ENCODE measurements around the gene AVPR2. TPM values are rescaled to one million over a fixed set of nuclear protein-coding genes. Genes with fewer than 3 reads are reported as not detected.

Gene AVPR2
- total and polyA plus RNA-seq, 10 of the 15 experiments (the other 5 are each of a cell fraction or from before 2014, with no cell fraction given): 0.12 to 0.37 TPM; not detected in 8

- 11% methylated on average over 6 of the region's 6 CpGs for WGBS (ENCODE audit: insufficient coverage, insufficient replicate concordance, low lambda C conversion rate, missing lambda C conversion rate)
- Histone ChIP-seq H3K36me3 (ENCODE audit: control insufficient read depth in 2 of 2, insufficient read depth in 2 of 2, low read length in 1 of 2) (no peaks in the 10 kb centered on the region), H3K4me2 (ENCODE audit: control insufficient read depth, insufficient read depth) (no peak overlapping the region), H3K9ac (ENCODE audit: control insufficient read depth, insufficient read depth, low read length) (no peak overlapping the region), H3K4me3 (no peak overlapping the region), H3K27ac (ENCODE audit: control insufficient read depth, insufficient read depth) (no peak overlapping the region), H3K4me1 (ENCODE audit: control insufficient read depth, insufficient read depth, low read length) (no peaks in the 10 kb centered on the region), H3K9me3 (replicated peaks; ENCODE audit: control insufficient read depth, insufficient read depth, low read length) (no peaks in the 10 kb centered on the region; the same call in 2 of the 3 replicates), H3K79me2 (ENCODE audit: control insufficient read depth, insufficient read depth, low read length) (no peaks in the 10 kb centered on the region), H4K20me1 (ENCODE audit: control insufficient read depth, insufficient read depth) (no peaks in the 10 kb centered on the region), H2AFZ (ENCODE audit: control insufficient read depth, low read depth, low read length) (no peak overlapping the region), H3K27me3 (replicated peaks in 1 of 2; ENCODE audit: control insufficient read depth in 2 of 2, insufficient read depth in 2 of 2, low read length in 1 of 2) (peaks cover 2% of the 10 kb centered on the region in 2 experiments; a peak in 2 of 4 replicates)
- ATAC-seq (no peak), FAIRE-seq (no peak), DNase-seq (ENCODE audit: low read depth, low spot score) (no peak)
- intact Hi-C loops (cut with micrococcal nuclease; ENCODE audit: unreplicated experiment) (no loop called here), in situ Hi-C loops (cut with MboI) (no loop called here)
- ChIA-PET CTCF (no interaction called here), POLR2A (no interaction called here), RAD21 (ENCODE audit: unreplicated experiment) (no interaction called here), SMC1A (ENCODE audit: uncharacterized antibody, unreplicated experiment) (no interaction called here)
- TF ChIP-seq NFIC (IDR thresholded peaks at IDR 0.05; ENCODE audit: low read depth, low read length) (no peak), MEF2A (IDR thresholded peaks at IDR 0.05; ENCODE audit: insufficient read depth, low read depth, low read length) (no peak), BMI1 (IDR thresholded peaks at IDR 0.05; ENCODE audit: borderline replicate concordance) (no peak), E2F8 (IDR thresholded peaks at IDR 0.05; ENCODE audit: low read depth, partially characterized antibody) (no peak), DPF2 (IDR thresholded peaks at IDR 0.05) (no peak), ZNF217 (IDR thresholded peaks at IDR 0.05) (no peak)
- no TSS peak for BruUV-seq (replicated peaks)
Measured at GRCh38 chrX:153871451-153871850, 33.0 kb upstream of the AVPR2 start.
